AG10803 (cell line): ENCODE data around the gene RGS9BP.
"Not testable (repeated sequence)": the region's sequence is repeated elsewhere in the genome, so short reads cannot be mapped to it uniquely, and the experiment has no call there.

Experiments
- DNase-seq: peaks from one replicate; pipeline ENCODE4 v3.0.0; 2010; ENCODE audit warnings: low read depth
- H3K4me3 ChIP-seq: 2 replicates; pipeline ENCODE4 v1.5.1; 2011; ENCODE audit warnings: mild to moderate bottlenecking, low read length, control low read depth
- CTCF ChIP-seq: conservative IDR thresholded peaks from 2 replicates; pipeline ENCODE4 v1.5.1; 2011; ENCODE audit warnings: mild to moderate bottlenecking, low read length, control low read depth, inconsistent platforms

RGS9BP gene

DNA sequence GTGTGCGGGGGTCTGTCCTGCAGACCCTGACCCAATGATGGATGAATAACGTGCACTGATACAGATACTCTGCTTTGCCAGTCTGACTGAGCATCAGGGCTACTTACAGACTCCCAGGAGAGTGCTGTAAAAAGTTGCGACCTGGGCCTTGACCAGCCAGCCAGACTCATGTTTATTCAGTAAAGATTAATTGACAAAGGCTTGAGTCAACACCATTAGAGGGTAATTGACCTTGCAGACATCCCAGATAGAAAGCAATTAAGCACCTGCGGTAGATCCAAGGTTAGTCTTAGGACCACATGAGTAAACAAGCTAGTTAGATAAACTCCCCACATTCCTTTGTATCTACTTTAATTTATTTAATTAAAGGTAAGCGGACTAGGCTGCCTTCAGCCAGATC lies 26.4 kb downstream of the RGS9BP start:
- no peak overlapping the region for H3K4me3 ChIP-seq
- no peak for TF ChIP-seq CTCF
- no peak for DNase-seq

GRCh38 chr19:32704006-32704405 lies 28.4 kb downstream of the RGS9BP start:
- DNase-seq, H3K4me3 ChIP-seq: not testable (repeated sequence)

DNA sequence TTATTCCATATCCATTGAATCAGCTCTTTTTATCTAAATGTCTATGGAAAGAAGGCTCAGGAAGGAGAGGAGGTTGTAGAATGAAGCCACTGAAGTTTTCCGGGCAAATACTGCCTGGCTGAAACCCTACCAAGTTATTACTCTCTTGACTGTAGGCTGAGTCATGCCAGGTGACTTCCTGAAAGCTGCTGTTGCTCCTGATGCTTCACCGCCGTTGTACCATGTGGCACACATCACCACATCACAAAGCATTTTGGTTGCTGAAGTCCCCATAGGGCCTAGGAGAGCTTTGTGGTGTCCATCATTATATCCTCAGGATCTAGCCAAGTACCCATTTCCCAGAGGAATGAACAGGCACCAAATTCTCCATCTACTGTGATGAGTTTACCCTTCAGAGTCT lies 32.8 kb downstream of the RGS9BP start:
- TF ChIP-seq CTCF, result no peak
- no peak overlapping the region for H3K4me3 ChIP-seq
- DNase-seq, result no peak

- TF ChIP-seq CTCF, result no peak
- DNase-seq, result no peak
- H3K4me3 ChIP-seq, result no peak overlapping the region
These were observed 33.4 kb downstream of the RGS9BP start for GRCh38 chr19:32709032-32709431.

DNA sequence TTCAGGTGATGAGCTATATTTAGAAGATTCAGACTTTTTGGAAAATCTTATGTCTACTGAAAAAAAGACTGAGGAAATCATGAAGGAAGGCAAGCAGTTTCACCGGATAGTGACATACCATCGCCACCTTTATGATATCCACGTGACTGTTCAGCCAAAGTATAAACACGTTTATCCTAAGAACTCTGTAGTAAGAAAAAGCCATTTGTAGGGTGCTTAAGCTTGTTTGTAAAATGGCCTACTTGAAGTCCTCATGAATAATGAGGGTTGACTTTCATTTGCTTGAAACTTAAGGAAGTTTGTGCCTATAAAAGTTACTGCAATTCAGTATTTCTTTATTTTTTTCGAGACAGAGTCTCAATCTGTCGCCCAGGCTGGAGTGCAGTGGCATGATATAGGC lies 36.1 kb downstream of the RGS9BP start:
- no peak for DNase-seq
- no peak for TF ChIP-seq CTCF

GRCh38 chr19:32716203-32716602 lies 40.6 kb downstream of the RGS9BP start:
- not testable (repeated sequence) for H3K4me3 ChIP-seq, DNase-seq

More for the DNA sequence above, 36.1 kb downstream of the RGS9BP start:
- H3K4me3 ChIP-seq, result no peak overlapping the region

DNA sequence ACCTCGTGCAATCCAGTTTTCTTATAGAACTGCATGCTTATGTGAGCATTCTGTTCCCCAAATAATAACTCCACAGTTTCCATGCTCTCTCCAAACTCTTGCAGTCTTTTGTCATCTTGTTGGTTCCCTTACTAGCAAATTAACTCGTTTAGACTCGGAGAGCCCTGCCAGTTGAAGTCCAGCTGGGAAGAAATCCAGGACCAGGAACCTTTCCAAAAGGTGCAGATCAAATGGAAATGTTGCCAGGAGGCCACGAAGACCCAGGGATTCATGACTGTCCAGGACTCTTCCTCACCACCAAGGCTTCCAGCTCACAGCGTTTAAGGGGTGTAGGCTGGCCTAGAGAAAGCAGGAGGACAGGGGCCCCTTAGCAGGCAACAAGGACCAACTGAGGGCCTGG lies 41.8 kb downstream of the RGS9BP start:
- no peak for DNase-seq
- no peak overlapping the region for H3K4me3 ChIP-seq
- TF ChIP-seq CTCF, result no peak

- no peak overlapping the region for H3K4me3 ChIP-seq
- no peak for TF ChIP-seq CTCF
- no peak for DNase-seq
These were observed 42.6 kb downstream of the RGS9BP start for GRCh38 chr19:32718286-32718685.
